ENCODE results near the gene DENND1A. TPM values are rescaled to one million over a fixed set of nuclear protein-coding genes. Genes with fewer than 3 reads are reported as not detected.

The DENND1A gene
- total RNA-seq, 1 experiment from 2014 or later: 23.5 TPM

GRCh38 chr9:123749580-123750202 is 180.2 kb downstream of the DENND1A start:
- H3K27me3 Mint-ChIP-seq (ENCODE audit: low read depth): no peaks in the 10 kb centered on the region
- ChIA-PET CTCF (no interaction called here), POLR2A (no interaction called here)
- peaks cover 38% of the 10 kb centered on the region for H3K4me1 Mint-ChIP-seq
- H3K4me3 Mint-ChIP-seq: no peak overlapping the region
- DNase-seq (ENCODE audit: low spot score) (no peak), ATAC-seq (peak; percentile 69)
- no peak overlapping the region for H3K27ac Mint-ChIP-seq
- TF ChIP-seq ZNF281 (CRISPR knock-in tag; IDR thresholded peaks at IDR 0.05): no peak
- TF ChIP-seq SP1 (CRISPR knock-in tag; conservative IDR thresholded peaks at IDR 0.05): no peak
- no peak for TF ChIP-seq TCF7 (CRISPR knock-in tag; IDR thresholded peaks at IDR 0.05; ENCODE audit: low read depth)
- no peak for TF ChIP-seq MAX (CRISPR knock-in tag; IDR thresholded peaks at IDR 0.05)
- TF ChIP-seq ZBTB21 (CRISPR knock-in tag; IDR thresholded peaks at IDR 0.05; ENCODE audit: borderline replicate concordance): no peak
- no peak for TF ChIP-seq CTCF (IDR thresholded peaks at IDR 0.05)
- TF ChIP-seq CBFB (CRISPR knock-in tag; IDR thresholded peaks at IDR 0.05; ENCODE audit: low read depth): no peak
- no peak for TF ChIP-seq ATF2 (CRISPR knock-in tag; IDR thresholded peaks at IDR 0.05; ENCODE audit: borderline replicate concordance, low read depth)
- no peak for TF ChIP-seq ZNF423 (CRISPR knock-in tag; IDR thresholded peaks at IDR 0.05)
- TF ChIP-seq NR2C2 (CRISPR knock-in tag; IDR thresholded peaks at IDR 0.05): no peak
- TF ChIP-seq ZNF512 (CRISPR knock-in tag; IDR thresholded peaks at IDR 0.05; ENCODE audit: borderline replicate concordance): no peak
- TF ChIP-seq ESRRA (CRISPR knock-in tag; IDR thresholded peaks at IDR 0.05; ENCODE audit: borderline replicate concordance): no peak
- no peak for TF ChIP-seq MYBL2 (CRISPR knock-in tag; IDR thresholded peaks at IDR 0.05)
- no peak for TF ChIP-seq MLX (CRISPR knock-in tag; IDR thresholded peaks at IDR 0.05)
- TF ChIP-seq FOXP4 (CRISPR knock-in tag; IDR thresholded peaks at IDR 0.05): no peak
- no peak for TF ChIP-seq ZNF416 (CRISPR knock-in tag; IDR thresholded peaks at IDR 0.05)
- no peak for TF ChIP-seq PRRX2 (CRISPR knock-in tag; IDR thresholded peaks at IDR 0.05)
- TF ChIP-seq JAZF1 (CRISPR knock-in tag; IDR thresholded peaks at IDR 0.05): no peak
- no peaks in the 10 kb centered on the region for H3K9me3 Mint-ChIP-seq
- H3K36me3 Mint-ChIP-seq: no peaks in the 10 kb centered on the region
